Renal pelvis (tissue), 4 donors: ENCODE results near the gene FBXL2. TPM values are rescaled to one million over a fixed set of nuclear protein-coding genes. Genes with fewer than 3 reads are reported as not detected.
"Not testable (repeated sequence)": the region's sequence is repeated elsewhere in the genome, so short reads cannot be mapped to it uniquely, and the experiment has no call there.

ENCODE experiments used
- DNase-seq: peaks from one replicate; pipeline ENCODE4 v3.0.0-alpha.2; 2013
- polyA plus RNA-seq, 3 donors: library from polyadenylated mRNA; unstranded; fragments of 120-200 nt; gene quantifications; one replicate each; pipeline ENCODE4 v1.2.1, GENCODE V29; 2013; ENCODE audit not compliant: insufficient read length in 3 of 3

The FBXL2 gene
- polyA plus RNA-seq, 3 donors: 25.3 to 30.4 (median 30.2) TPM

- DNase-seq: no peak
Measured at GRCh38 chr3:33426630-33427317, 149.5 kb downstream of the FBXL2 start.

- DNase-seq: no peak
Measured at GRCh38 chr3:33428734-33429133, 151.5 kb downstream of the FBXL2 start.

GRCh38 chr3:33429306-33429705, 152.1 kb downstream of the FBXL2 start:
- DNase-seq: not testable (repeated sequence)

GRCh38 chr3:33430061-33430460, 152.8 kb downstream of the FBXL2 start:
- DNase-seq: no peak

- no peak for DNase-seq
Measured at GRCh38 chr3:33430571-33430970, 153.3 kb downstream of the FBXL2 start.

GRCh38 chr3:33433843-33434242, 156.6 kb downstream of the FBXL2 start:
- no peak for DNase-seq

Other genes with a start within 250 kb of the FBXL2 start
- gene GLB1, start 180.3 kb upstream of the FBXL2 start, polyA plus RNA-seq: 10 to 100 TPM; 92.4 to 97.3 (median 96.1) TPM
- 1 to 10 TPM; 1.5 to 3.0 (median 2.5) TPM for gene TMPPE, start 180.3 kb upstream of the FBXL2 start, polyA plus RNA-seq
- 100 to 1,000 TPM; 148 to 186 (median 157) TPM for gene CRTAP, start 163.4 kb upstream of the FBXL2 start, polyA plus RNA-seq
- 1 to 10 TPM; 3.8 to 4.5 (median 4.1) TPM for gene SUSD5, start 58.6 kb upstream of the FBXL2 start, polyA plus RNA-seq
- gene UBP1, start 163.0 kb downstream of the FBXL2 start, polyA plus RNA-seq: 10 to 100 TPM; 91.9 to 96.8 (median 94.7) TPM